ENCODE results near the gene MT3.

DNA sequence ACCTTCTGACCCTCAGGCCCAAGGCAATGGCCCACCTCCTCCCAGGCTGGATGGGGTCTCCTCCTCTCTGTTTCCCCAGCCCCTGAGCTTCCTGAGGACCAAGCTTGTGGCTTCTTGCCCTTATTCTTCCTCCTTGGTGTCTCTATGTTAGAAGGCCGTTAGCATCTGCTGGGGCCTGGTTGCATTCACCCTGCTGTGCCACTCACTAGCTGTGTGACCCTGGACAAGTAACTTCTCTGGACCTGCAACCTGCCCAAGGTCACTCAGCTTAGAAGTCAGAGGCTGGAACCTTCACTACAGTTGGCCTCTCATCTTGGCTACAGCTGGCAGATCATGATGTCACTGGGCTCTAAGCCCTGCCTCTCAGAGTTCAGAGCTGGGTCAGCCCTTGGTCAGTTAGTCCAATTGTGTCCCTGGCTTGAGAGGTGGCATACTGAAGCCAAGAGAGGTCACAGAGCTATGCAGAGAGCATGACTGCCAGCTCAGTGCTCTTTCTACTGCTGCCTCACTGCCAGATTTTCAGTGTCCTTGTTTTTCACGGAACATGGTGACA is 22.0 kb downstream of the MT3 start:
- TF ChIP-seq, protein P1, sequence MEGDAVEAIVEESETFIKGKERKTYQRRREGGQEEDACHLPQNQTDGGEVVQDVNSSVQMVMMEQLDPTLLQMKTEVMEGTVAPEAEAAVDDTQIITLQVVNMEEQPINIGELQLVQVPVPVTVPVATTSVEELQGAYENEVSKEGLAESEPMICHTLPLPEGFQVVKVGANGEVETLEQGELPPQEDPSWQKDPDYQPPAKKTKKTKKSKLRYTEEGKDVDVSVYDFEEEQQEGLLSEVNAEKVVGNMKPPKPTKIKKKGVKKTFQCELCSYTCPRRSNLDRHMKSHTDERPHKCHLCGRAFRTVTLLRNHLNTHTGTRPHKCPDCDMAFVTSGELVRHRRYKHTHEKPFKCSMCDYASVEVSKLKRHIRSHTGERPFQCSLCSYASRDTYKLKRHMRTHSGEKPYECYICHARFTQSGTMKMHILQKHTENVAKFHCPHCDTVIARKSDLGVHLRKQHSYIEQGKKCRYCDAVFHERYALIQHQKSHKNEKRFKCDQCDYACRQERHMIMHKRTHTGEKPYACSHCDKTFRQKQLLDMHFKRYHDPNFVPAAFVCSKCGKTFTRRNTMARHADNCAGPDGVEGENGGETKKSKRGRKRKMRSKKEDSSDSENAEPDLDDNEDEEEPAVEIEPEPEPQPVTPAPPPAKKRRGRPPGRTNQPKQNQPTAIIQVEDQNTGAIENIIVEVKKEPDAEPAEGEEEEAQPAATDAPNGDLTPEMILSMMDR (IDR thresholded peaks at IDR 0.05; ENCODE audit: low read depth, low read length): no peak
- TF ChIP-seq POLR2A (IDR thresholded peaks at IDR 0.05; ENCODE audit: extremely low read depth, insufficient read length) (no peak), MAX (IDR thresholded peaks at IDR 0.05; ENCODE audit: low read depth, low read length) (no peak), MYC (IDR thresholded peaks at IDR 0.05; ENCODE audit: low read depth, low read length) (no peak)
